Heart left ventricle (tissue), 16 donors: ENCODE data around the gene RBM20. TPM values are rescaled to one million over a fixed set of nuclear protein-coding genes. Genes with fewer than 3 reads are reported as not detected.

Experiments used
- ATAC-seq, 4 donors: fragments of 200-7000 bp; cut with Tn5 transposase; one replicate each; pipeline ENCODE4 v1.9.1; 2020 to 2022; ENCODE audit warnings: moderate library complexity in 4 of 4, mild to moderate bottlenecking in 3 of 4, moderate number of reproducible peaks in 1 of 4
- DNase-seq, 5 donors: peaks; one replicate each; pipeline ENCODE4 v3.0.0-alpha.2; 2020
- H3K27ac ChIP-seq, 12 donors: fragments of 200-600 bp; sonication (generic) in 4 of 12; one replicate each; pipeline versions ENCODE4 v1.5.0 to v1.8.0; 2016 to 2022; ENCODE audit warnings: mild to moderate bottlenecking in 2 of 12
- H3K27me3 ChIP-seq, 9 donors: fragments of 200-600 bp; sonication (generic) in 2 of 9; one replicate each; pipeline versions ENCODE4 v1.5.1 to v1.8.0; 2016 to 2022; ENCODE audit warnings: mild to moderate bottlenecking in 3 of 9
- H3K36me3 ChIP-seq, 9 donors: fragments of 200-600 bp; sonication (generic) in 2 of 9; one replicate each; pipeline versions ENCODE4 v1.5.0 to v1.8.0; 2018 to 2022; ENCODE audit warnings: mild to moderate bottlenecking in 2 of 9
- H3K4me1 ChIP-seq, 12 donors: fragments of 200-600 bp; sonication (generic) in 4 of 12; one replicate each; pipeline versions ENCODE4 v1.5.0 to v1.8.0; 2016 to 2022; ENCODE audit warnings: mild to moderate bottlenecking in 3 of 12
- H3K4me3 ChIP-seq, 12 donors: fragments of 200-600 bp; sonication (generic) in 4 of 12; one replicate each; pipeline versions ENCODE4 v1.5.0 to v1.8.0; 2017 to 2022; ENCODE audit warnings: mild to moderate bottlenecking in 9 of 12, moderate library complexity in 4 of 12
- H3K9me3 ChIP-seq, 12 donors: fragments of 200-600 bp; sonication (generic) in 4 of 12; one replicate each; pipeline versions ENCODE4 v1.5.0 to v1.8.0; 2016 to 2022; ENCODE audit warnings: mild to moderate bottlenecking in 1 of 12
- POLR2A ChIP-seq, 2 donors: fragments of 450-650 bp; IDR thresholded peaks; one replicate each; pipeline ENCODE4 v1.6.1; 2017; ENCODE audit warnings: antibody characterized with exemption in 2 of 2, mild to moderate bottlenecking in 2 of 2, moderate library complexity in 2 of 2
- WGBS, 4 donors: extraction: QIAGEN DNeasy Blood & Tissue Kit in 2 of 4; methylation state at CpG; one replicate each; pipeline versions ENCODE4 v1.1.5 to v1.1.7; 2013 to 2018; 5-methylcytosine and 5-hydroxymethylcytosine counted together
- intact Hi-C, 10 donors: fragments of 100-400 bp; cut with DNase I; formaldehyde crosslinking; loops; one replicate each; pipeline versions ENCODE4 v1.11.1 to v1.14.2; 2022
- polyA plus RNA-seq, 2 donors: library from polyadenylated mRNA; stranded (reverse); fragments of 200-250 nt; gene quantifications; one replicate each; pipeline ENCODE4 v1.2.3, GENCODE V29; 2013
- total RNA-seq, 9 donors: library from RNA; depleted of rRNA in 2 of 9; stranded (reverse); fragments of >200 nt in 2 of 9; fragmentation: NEBNext Ultra II Directional in 3 of 9; extraction: Animal tissue kit (Norgen Biotek cat#: 25700) in 3 of 9; gene quantifications; one replicate each; pipeline versions ENCODE4 v1.1.0 to v1.2.4, GENCODE V29; 2016 to 2023
- TF ChIP-seq, protein P1 (sequence below), 12 donors: fragments of 200-600 bp; sonication (generic) in 4 of 12; IDR thresholded peaks; one replicate each; pipeline versions ENCODE4 v1.5.0 to v1.8.0; 2018 to 2022; ENCODE audit warnings: antibody characterized with exemption in 12 of 12, mild to moderate bottlenecking in 5 of 12
- donor health status: ischemic (EF 13 %, LVEDD 7.1; RV severe dilation, severe dysfunction).
- donor health status: healthy with polysubstance abuse.
- donor health status: DM: no; HTN: yes; CAD: no.
- donor health status: DM: no; HTN: no; CAD: no.
- donor health status: ischemic (EF 25% LVEDD 6.9; RV normal size, moderate dysfunction).
- donor health status: ischemic (EF 25% LVEDD 5.7; RV mildly dilated, moderate dysfunction).
- donor health status: healthy.
- donor health status: DM: yes; HTN: yes; CAD: no.
- donor health status: ischemic (EF 35%, LVEDD 5.7; RV mildly dilated, moderate dysfunction).
- donor health status: nonischemic (EF 11% LVEDD 7.7; RV severe dilation, severe dysfunction).
- donor health status: DM: yes; HTN: yes; CAD: no.
- donor health status: PGD.
- donor health status: ischemic (EF 29% LVEDD 5.4; RV normal size, mild dysfunction).
- donor health status: nonischemic (EF 23%, LVEDD 6.1; RV moderate dilation, normal function).

The RBM20 gene
- total and polyA plus RNA-seq, 11 donors, result 29.9 to 152 (median 91.2) TPM

DNA sequence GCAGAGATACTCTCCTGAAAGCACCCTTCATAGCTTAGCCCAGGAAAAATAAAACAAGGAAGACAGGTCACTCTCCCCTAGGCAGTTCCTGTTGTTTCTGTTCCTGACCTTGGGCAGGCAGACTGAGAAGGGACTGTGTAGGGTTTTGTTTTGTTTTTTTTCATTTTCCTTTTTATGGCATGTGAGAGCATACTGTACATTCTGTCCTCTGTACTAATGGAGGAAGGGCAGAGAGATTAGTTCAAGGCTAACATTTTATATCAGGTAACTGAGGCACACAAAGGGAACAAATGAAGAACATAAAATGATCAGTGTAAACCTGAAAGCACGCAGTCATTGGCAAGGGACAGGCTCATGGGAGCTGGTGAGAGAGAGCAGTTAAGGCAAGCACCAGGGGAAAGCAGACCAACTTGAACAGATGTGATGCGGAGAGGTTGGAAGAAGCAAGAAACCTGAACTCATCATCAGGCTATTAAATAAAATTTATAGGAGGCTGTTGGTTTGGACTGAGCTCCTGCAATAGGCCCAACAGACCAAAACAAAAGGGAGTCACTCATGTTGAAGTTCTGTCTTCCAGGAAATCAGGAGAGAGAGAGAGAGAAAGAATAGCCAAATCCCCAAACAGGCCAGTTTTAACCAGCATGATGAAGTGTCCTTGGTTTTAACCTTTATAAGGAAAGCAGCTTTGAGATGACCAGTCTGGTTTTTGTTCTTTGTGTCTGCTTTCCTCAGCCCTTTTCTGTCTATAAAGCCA lies 193.5 kb downstream of the RBM20 start:
- no peak for DNase-seq

DNA sequence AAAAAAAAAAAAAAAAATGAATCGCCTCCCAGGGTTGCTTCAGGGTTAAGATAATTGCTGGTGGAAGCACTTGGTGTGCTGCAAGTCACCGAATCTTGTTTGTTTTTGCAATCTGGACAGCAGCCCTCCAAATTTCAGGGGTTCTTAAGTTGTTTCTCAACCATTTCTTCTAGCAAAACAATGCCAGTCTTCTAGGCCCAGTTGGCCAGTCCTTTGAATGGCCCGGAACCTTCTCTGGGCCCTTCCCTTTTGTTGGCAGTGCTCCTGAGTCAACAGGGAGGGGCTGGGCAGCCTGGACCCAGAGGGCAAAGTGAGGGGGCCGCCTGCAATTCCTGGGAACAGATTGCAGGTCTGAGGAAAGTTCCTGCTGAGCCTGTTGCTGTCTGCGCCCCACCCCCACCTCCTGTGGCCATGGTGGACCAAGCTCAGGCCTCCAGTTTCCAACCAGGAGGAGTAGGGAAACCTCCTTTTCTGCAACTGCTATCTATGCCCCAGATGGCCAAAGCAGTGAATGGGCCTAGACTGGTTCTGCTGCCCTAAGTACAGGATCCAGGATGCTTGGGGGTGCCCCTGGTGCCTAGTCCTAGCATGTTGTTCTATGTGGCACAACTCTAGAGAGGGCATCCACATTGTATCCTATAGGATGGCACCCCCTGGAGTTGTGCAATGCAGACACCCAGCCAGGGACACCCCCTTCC lies 196.2 kb downstream of the RBM20 start:
- DNase-seq, result no peak
- Histone ChIP-seq H3K27me3 (no peaks in the 10 kb centered on the region), H3K9me3 (no peaks in the 10 kb centered on the region), H3K4me3 (no peak overlapping the region), H3K27ac (peak overlapping the region in 1 of 12 donors; percentile 80), H3K36me3 (peaks cover 0 to 38% (median 0%) of the 10 kb centered on the region in 9 donors), H3K4me1 (peaks cover 0 to 46% (median 28%) of the 10 kb centered on the region in 12 donors)
- ATAC-seq, result peak in 2 of 4 donors; percentile 4 to 6
- WGBS, 4 donors, result 58 to 82% (median 80%) methylated on average over 5 of the region's 5 CpGs
- TF ChIP-seq, protein P1, sequence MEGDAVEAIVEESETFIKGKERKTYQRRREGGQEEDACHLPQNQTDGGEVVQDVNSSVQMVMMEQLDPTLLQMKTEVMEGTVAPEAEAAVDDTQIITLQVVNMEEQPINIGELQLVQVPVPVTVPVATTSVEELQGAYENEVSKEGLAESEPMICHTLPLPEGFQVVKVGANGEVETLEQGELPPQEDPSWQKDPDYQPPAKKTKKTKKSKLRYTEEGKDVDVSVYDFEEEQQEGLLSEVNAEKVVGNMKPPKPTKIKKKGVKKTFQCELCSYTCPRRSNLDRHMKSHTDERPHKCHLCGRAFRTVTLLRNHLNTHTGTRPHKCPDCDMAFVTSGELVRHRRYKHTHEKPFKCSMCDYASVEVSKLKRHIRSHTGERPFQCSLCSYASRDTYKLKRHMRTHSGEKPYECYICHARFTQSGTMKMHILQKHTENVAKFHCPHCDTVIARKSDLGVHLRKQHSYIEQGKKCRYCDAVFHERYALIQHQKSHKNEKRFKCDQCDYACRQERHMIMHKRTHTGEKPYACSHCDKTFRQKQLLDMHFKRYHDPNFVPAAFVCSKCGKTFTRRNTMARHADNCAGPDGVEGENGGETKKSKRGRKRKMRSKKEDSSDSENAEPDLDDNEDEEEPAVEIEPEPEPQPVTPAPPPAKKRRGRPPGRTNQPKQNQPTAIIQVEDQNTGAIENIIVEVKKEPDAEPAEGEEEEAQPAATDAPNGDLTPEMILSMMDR (IDR thresholded peaks at IDR 0.05), result no peak
- intact Hi-C loops, result no loop called here

More for the DNA sequence above, 193.5 kb downstream of the RBM20 start:
- Histone ChIP-seq H3K4me3 (no peak overlapping the region), H3K9me3 (no peaks in the 10 kb centered on the region), H3K36me3 (peaks cover 0 to 49% (median 0%) of the 10 kb centered on the region in 9 donors), H3K4me1 (peaks cover 0 to 72% (median 41%) of the 10 kb centered on the region in 12 donors), H3K27ac (peak overlapping the region; percentile 4 to 90 (median 74)), H3K27me3 (no peaks in the 10 kb centered on the region)
- WGBS, 4 donors, result 70 to 80% (median 76%) methylated on average over 2 of the region's 2 CpGs
- intact Hi-C loops, result loop anchor here in 1 of 10 donors (5.0 kb wide), 1 partner anchor 35 kb away; the partner anchor contains the start of gene PDCD4
- peak; percentile 3 to 48 (median 32) for ATAC-seq
- TF ChIP-seq, protein P1 (IDR thresholded peaks at IDR 0.05), result no peak

DNA sequence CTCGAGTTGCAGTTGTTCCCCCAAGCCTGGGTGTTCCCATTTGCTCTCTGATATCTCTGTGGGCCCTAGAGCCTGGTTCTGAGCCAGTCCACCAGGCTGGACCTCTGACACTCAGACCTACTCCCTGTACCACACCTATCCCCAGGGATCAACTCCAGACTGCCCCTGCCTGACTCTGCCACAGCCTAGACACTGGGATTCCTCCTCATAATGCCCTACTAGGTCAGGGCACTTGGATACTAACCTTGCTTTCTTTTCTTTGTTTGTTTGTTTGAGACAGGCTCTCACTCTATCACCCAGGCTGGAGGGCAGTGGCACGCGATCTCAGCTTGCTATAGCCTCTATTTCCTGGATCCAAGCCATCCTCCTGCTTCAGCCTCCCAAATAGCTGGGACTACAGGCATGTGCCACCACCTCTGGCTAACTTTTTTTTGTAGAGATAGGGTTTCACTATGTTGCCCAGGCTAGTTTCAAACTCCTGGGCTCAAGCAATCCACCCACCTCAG lies 196.8 kb downstream of the RBM20 start:
- intact Hi-C loops, result no loop called here
- 64 to 78% (median 71%) methylated on average over 3 of the region's 3 CpGs for WGBS, 4 donors
- ATAC-seq (peak in 2 of 4 donors; percentile 1 to 3), DNase-seq (no peak)
- peak overlapping the region in 1 of 12 donors; percentile 23 for H3K27ac ChIP-seq
- H3K27me3 ChIP-seq, result no peaks in the 10 kb centered on the region
- H3K36me3 ChIP-seq, result peaks cover 0 to 32% (median 0%) of the 10 kb centered on the region in 9 donors
- H3K4me3 ChIP-seq, result no peak overlapping the region
- H3K9me3 ChIP-seq, result no peaks in the 10 kb centered on the region
- peaks cover 0 to 40% (median 22%) of the 10 kb centered on the region in 12 donors for H3K4me1 ChIP-seq
- no peak for TF ChIP-seq POLR2A (IDR thresholded peaks at IDR 0.05)
- TF ChIP-seq, protein P1 (IDR thresholded peaks at IDR 0.05), result no peak

DNA sequence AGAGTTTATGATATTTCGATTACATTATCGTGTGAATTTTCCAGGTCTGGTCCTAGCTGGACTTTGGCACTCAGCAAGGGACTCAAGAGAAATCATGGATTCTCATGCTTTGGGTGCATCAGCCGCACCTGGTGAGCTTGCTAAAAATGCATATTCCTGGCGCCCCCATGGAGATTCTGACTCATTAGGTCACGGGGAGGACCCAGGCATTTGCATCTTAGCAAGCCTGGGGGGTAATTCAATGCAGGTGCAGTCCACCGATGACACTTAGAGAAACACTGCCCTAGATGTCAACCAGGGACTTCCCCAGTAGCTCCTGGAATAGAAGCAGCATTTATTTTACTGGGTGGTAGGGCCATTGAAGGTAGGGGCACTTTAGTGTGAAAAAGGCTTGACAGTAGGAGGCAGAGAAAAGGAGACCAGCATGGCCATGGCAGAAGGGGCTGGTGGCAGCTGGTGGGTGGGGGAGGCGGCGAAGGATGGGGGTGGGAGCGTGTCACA lies 197.7 kb downstream of the RBM20 start:
- intact Hi-C loops, result no loop called here
- WGBS, 4 donors, result 89 to 94% (median 93%) methylated on average over 8 to 9 of the region's 9 CpGs

More for the DNA sequence above, 197.7 kb downstream of the RBM20 start:
- Histone ChIP-seq H3K9me3 (no peaks in the 10 kb centered on the region), H3K36me3 (peaks cover 0 to 25% (median 0%) of the 10 kb centered on the region in 9 donors), H3K27me3 (no peaks in the 10 kb centered on the region), H3K4me1 (peaks cover 0 to 34% (median 14%) of the 10 kb centered on the region in 12 donors), H3K4me3 (no peak overlapping the region), H3K27ac (no peak overlapping the region)
- TF ChIP-seq POLR2A (IDR thresholded peaks at IDR 0.05), result no peak
- TF ChIP-seq, protein P1 (IDR thresholded peaks at IDR 0.05), result no peak
- no peak for DNase-seq
- ATAC-seq, result no peak
